ENCODE results near the gene KRT23. TPM values are rescaled to one million over a fixed set of nuclear protein-coding genes. Genes with fewer than 3 reads are reported as not detected.

The KRT23 gene
- polyA plus RNA-seq (ENCODE audit: insufficient read depth in 1 of 5, insufficient read length in 5 of 5, low replicate concordance in 1 of 5) = under 1 TPM in 3 of 5 donors, not detected in 2; 0.18 to 0.35 (median 0.21) TPM
- long read RNA-seq, donor 1 = 0 reads
- long read RNA-seq, donor 2 = 0 reads
- long read RNA-seq, donor 3 = 0 reads
- long read RNA-seq, donor 4 = 0 reads
- long read RNA-seq, donor 5 = 0 reads
- long read RNA-seq, donor 6 = 0 reads
- long read RNA-seq, donor 7 = 0 reads
- long read RNA-seq, donor 8 = 0 reads

GRCh38 chr17:40937384-40937819 lies at the start of gene KRT23:
KRT23 (minus strand) TSS chr17:40937646; CDS start chr17:40936603, 1,043 bp downstream.
- DNase-seq = no peak

GRCh38 chr17:40986920-40987319 lies 49.5 kb upstream of the KRT23 start:
- DNase-seq = no peak

- no peak for DNase-seq
These were observed 46.8 kb upstream of the KRT23 start, which contains the start of gene KRT40 for GRCh38 chr17:40984226-40984625. KRT40 (minus strand) TSS chr17:40984326; CDS start chr17:40984273, 53 bp downstream.

GRCh38 chr17:40981115-40981514 lies 43.7 kb upstream of the KRT23 start:
- DNase-seq = no peak

- peak in 1 of 2 donors; percentile 46 for DNase-seq
These were observed 43.1 kb upstream of the KRT23 start for GRCh38 chr17:40980596-40980995.

- DNase-seq = no peak
These were observed 42.7 kb upstream of the KRT23 start for GRCh38 chr17:40980117-40980516.

- no peak for DNase-seq
These were observed 41.2 kb upstream of the KRT23 start for GRCh38 chr17:40978575-40979151.

- DNase-seq = no peak
These were observed 38.1 kb upstream of the KRT23 start for GRCh38 chr17:40975516-40975915.

GRCh38 chr17:40974366-40974765 lies 36.9 kb upstream of the KRT23 start:
- no peak for DNase-seq

GRCh38 chr17:40967582-40967981 lies 30.1 kb upstream of the KRT23 start:
- no peak for DNase-seq

- no peak for DNase-seq
These were observed 29.4 kb upstream of the KRT23 start, which contains the start of gene KRT39 for GRCh38 chr17:40966848-40967247. KRT39 (minus strand) TSS chr17:40966948; CDS start chr17:40966856, 92 bp downstream.

GRCh38 chr17:40963838-40964237 lies 26.4 kb upstream of the KRT23 start:
- no peak for DNase-seq

- DNase-seq = no peak
These were observed 24.7 kb upstream of the KRT23 start for GRCh38 chr17:40962059-40962561.

GRCh38 chr17:40961591-40961990 lies 24.1 kb upstream of the KRT23 start:
- no peak for DNase-seq

- DNase-seq = no peak
These were observed 22.7 kb upstream of the KRT23 start for GRCh38 chr17:40960144-40960543.

GRCh38 chr17:40958086-40958953 lies 20.9 kb upstream of the KRT23 start:
- no peak for DNase-seq

- DNase-seq = no peak
These were observed 19.2 kb upstream of the KRT23 start for GRCh38 chr17:40956401-40957254.

GRCh38 chr17:40953881-40954280 lies 16.4 kb upstream of the KRT23 start:
- no peak for DNase-seq

- DNase-seq = no peak
These were observed 15.2 kb upstream of the KRT23 start for GRCh38 chr17:40952661-40953060.

- no peak for DNase-seq
These were observed 14.7 kb upstream of the KRT23 start for GRCh38 chr17:40952154-40952553.

- DNase-seq = no peak
These were observed 13.7 kb upstream of the KRT23 start for GRCh38 chr17:40951011-40951622.
